Fibroblast of lung (primary cell): ENCODE results near the gene SFXN3.

Experiments
- CTCF ChIP-seq, 2 donors: IDR thresholded peaks in 1 of 2; conservative IDR thresholded peaks in 1 of 2; 1 replicate in 1 of 2; 2 replicates in 1 of 2; pipeline ENCODE4 v1.5.1; 2011 to 2012; ENCODE audit warnings: low read length in 2 of 2, control low read depth in 1 of 2, inconsistent platforms in 1 of 2, low read depth in 1 of 2, mild to moderate bottlenecking in 1 of 2
- EZH2 ChIP-seq: IDR thresholded peaks from 2 replicates; pipeline ENCODE4 v1.5.1; 2012; ENCODE audit warnings: low read length, control low read depth, mild to moderate bottlenecking; ENCODE audit errors: missing control alignments

- TF ChIP-seq CTCF (conservative IDR thresholded peaks at IDR 0.05 in 1 of 2, IDR thresholded peaks at IDR 0.05 in 1 of 2; ENCODE audit: low read depth in 1 of 2, low read length in 2 of 2), result no peak
- no peak for TF ChIP-seq EZH2
These were observed 50.2 kb downstream of the SFXN3 start for GRCh38 chr10:101080933-101081931.
